KOPT-K1 (cell line): ENCODE measurements around the gene TOM1.

Experiments used
- H3K27ac ChIP-seq: fragments of 200-600 bp; sonication (generic); 2 replicates; pipeline ENCODE4 v1.5.1; 2016; ENCODE audit warnings: antibody characterized with exemption, mild to moderate bottlenecking, low read depth, low read length; ENCODE audit not compliant: poor library complexity, severe bottlenecking
- H3K36me3 ChIP-seq: fragments of 200-600 bp; sonication (generic); 2 replicates; pipeline ENCODE4 v1.5.1; 2017; ENCODE audit warnings: antibody characterized with exemption, mild to moderate bottlenecking, low read length, moderate library complexity; ENCODE audit not compliant: insufficient read depth
- H3K9me3 ChIP-seq: fragments of 200-600 bp; sonication (generic); 2 replicates; pipeline ENCODE4 v1.5.1; 2017; ENCODE audit warnings: antibody characterized with exemption, low read length, mild to moderate bottlenecking; ENCODE audit not compliant: insufficient read depth, poor library complexity, severe bottlenecking

Gene TOM1

DNA sequence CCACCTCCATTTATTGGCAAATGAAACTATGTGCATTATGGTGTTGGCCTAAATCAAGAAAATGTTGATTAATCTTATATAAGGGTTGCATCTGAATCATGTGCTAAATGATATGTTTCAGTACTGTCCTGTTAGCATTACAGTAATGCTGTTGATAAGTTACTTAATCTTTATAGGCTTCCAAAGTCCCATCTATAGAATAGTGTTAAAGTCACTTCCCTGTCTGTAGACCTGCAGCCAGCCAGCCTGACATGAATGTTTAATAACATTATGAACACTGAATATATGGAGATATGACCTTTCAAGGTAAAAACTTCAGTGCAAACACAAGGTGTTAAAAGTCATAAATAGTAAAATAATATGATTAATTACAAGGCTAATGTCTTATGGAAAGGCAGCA lies 3.6 kb upstream of the TOM1 start:
- H3K9me3 ChIP-seq: no peaks in the 10 kb centered on the region
- peaks cover 69% of the 10 kb centered on the region for H3K36me3 ChIP-seq
- H3K27ac ChIP-seq: no peak overlapping the region

DNA sequence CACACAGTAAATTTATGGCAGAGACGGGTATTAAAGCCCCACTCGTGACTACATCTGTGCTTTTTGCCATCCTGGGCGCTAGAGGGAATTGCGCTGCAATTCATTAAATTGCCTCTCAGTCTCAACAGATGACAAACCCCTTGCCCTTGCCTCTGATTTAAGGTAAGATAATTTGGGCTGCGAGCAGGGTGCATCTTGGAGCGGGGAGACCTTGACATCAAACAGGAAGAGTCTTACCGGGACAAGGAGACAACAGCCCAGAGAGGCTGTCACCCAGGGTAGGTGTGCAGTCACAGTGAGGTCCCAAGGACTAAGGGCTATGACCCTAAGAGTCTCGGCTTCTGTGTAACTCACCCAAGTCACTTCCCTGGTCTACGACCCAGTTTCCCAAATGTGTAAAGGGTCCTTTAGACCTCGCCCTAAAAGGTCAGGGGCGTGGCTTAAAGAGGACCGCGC lies 449 bp upstream of the TOM1 start:
- peaks cover 37% of the 10 kb centered on the region for H3K36me3 ChIP-seq
- H3K9me3 ChIP-seq: no peaks in the 10 kb centered on the region
- peak overlapping the region; percentile 70 for H3K27ac ChIP-seq

GRCh38 chr22:35301372-35301874 lies 1.7 kb downstream of the TOM1 start:
- no peak overlapping the region for H3K27ac ChIP-seq
- H3K36me3 ChIP-seq: peaks cover 18% of the 10 kb centered on the region
- H3K9me3 ChIP-seq: no peaks in the 10 kb centered on the region

- Histone ChIP-seq H3K27ac (no peak overlapping the region), H3K9me3 (no peaks in the 10 kb centered on the region), H3K36me3 (peaks cover 4% of the 10 kb centered on the region; the same call in 1 of the 2 replicates)
These were observed 3.4 kb downstream of the TOM1 start for GRCh38 chr22:35303029-35303624.

GRCh38 chr22:35305525-35306070 lies 5.9 kb downstream of the TOM1 start:
- Histone ChIP-seq H3K9me3 (no peaks in the 10 kb centered on the region), H3K27ac (no peak overlapping the region), H3K36me3 (no peaks in the 10 kb centered on the region)

GRCh38 chr22:35306350-35306967 lies 6.8 kb downstream of the TOM1 start:
- Histone ChIP-seq H3K36me3 (no peaks in the 10 kb centered on the region), H3K9me3 (no peaks in the 10 kb centered on the region), H3K27ac (no peak overlapping the region)

DNA sequence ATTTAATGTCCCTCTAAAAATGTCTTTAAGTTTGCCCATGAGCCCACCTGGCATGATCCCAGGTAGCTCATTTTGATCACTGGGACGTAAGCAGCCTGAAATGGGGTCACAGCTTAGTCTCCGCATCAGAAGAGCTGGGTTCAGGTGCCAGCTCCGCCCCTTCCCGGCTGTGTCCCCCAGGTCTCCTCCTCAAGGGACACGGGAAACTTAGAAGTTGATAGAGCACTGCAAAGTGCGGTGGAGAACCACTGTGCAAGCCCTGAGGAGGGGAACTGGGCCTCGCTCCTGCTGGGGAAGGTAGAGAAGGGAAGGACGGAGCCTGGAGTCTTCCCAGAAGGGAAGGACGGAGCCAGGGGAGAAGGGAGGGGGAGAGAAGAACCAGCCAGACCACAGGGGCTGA lies 7.7 kb downstream of the TOM1 start:
- Histone ChIP-seq H3K9me3 (no peaks in the 10 kb centered on the region), H3K27ac (no peak overlapping the region), H3K36me3 (no peaks in the 10 kb centered on the region)

DNA sequence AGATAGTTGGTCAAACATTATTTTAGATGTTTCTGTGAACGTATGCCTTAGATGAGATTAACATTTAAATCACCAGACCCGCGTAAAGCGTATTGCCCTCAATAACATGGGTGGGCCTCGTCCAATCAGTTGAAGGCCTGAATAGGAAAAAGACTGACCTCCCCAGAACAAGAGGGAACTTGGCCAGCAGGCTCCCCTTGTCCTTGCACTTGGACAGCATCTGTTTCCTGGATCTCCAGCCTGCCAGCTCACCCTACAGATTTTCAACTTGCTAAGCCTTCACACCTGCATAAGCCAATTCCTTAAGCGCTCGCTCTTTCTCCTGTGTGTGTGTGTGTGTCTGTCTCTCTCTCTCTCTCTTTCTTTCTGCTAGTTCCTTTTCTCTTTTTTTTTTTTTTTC lies 8.2 kb downstream of the TOM1 start:
- H3K36me3 ChIP-seq: no peaks in the 10 kb centered on the region
- no peak overlapping the region for H3K27ac ChIP-seq
- no peaks in the 10 kb centered on the region for H3K9me3 ChIP-seq

- Histone ChIP-seq H3K27ac (no peak overlapping the region), H3K36me3 (no peaks in the 10 kb centered on the region), H3K9me3 (no peaks in the 10 kb centered on the region)
These were observed 8.9 kb downstream of the TOM1 start for GRCh38 chr22:35308480-35309021.

DNA sequence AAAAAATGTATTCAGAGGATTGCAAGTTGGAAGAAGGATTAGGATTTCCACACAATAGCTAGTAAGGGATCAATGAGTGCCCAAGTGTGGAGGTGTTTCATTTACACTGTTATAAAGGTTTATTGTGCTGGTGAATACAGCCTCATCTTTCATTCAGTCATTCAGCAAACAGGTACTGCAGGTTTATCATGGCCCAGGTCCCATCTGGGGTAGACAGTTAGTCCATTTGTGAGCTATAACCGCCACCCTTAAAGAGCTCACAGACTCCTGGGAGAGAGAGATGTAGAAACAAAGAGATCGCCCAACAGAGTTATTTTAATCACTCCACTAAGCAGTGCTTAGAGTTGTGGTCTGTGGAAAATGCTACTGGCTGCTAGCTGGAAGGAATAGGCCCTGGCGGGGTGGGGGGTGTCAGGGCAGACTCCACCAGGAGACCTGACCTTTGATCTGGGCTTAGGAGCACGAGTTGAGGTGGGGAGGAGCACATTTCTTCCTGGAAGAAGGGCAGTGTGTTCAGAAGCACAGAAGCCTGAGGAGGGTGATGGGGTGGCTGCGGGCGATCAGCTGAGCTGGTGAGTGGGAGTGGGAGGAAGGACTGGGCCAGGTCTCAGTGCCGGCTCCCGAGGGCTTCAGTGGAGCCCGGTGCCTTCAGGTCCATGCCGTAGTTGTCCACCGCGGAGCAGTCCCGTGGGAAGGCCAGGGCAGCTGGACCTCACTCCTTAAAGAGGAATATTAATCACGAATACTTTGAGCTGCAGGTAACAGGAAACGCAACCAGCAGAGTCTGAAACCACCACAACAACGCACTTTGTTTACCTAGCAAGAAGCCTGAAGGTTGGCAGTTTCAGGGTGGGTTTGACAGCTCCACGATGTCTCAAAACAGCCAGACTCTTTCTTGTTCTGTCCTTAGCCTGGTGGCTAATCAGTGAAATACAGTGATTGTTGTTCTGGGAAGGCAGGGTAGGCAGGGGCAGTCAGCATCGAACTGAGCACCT lies 11.2 kb downstream of the TOM1 start:
- Histone ChIP-seq H3K9me3 (no peaks in the 10 kb centered on the region), H3K36me3 (no peaks in the 10 kb centered on the region), H3K27ac (peak overlapping the region; percentile 22)

GRCh38 chr22:35311551-35311999 lies 11.9 kb downstream of the TOM1 start:
- Histone ChIP-seq H3K27ac (peak overlapping the region; percentile 22), H3K9me3 (no peaks in the 10 kb centered on the region), H3K36me3 (no peaks in the 10 kb centered on the region)

DNA sequence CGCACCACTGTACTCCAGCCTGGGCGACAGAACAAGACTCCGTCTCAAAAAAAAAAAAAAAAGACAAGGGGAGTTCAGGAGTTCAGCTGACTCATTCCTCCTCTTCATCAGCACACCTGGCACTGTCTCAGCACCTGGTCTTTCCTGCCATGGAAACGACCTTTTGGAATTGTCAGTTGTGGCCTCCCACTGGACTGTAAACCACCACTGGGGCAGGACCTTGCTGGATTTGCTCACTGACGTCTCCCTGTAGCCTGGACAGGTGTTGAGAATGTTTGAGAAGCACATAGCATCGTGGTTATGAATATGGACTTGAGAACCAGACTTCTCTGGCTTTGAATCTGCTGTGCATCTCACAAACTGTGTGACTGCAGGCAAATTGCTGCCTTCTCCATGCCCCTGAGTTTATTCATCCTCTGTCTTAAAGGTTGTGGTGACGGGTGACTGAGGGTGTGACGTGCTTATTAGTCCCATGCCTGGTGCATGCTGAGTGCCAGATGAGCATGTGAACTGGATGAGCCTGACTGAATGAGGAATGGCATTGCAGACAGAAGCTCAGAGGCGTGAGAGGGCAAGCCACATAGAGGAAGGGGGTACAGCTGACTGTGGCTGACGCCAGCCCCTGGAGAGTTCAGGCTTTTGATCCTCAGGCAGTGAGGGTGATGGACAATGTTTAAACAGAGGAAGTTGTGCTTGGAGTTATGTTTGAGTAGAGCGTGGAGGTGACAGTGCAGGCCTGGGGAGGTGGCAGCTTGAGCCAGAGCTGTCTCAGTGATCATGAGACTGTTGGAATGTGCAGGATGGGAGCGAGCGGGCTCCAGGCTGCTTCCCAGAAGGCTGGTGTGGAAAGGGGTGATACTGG lies 12.7 kb downstream of the TOM1 start:
- H3K27ac ChIP-seq: no peak overlapping the region
- no peaks in the 10 kb centered on the region for H3K9me3 ChIP-seq

GRCh38 chr22:35313311-35314121 lies 13.8 kb downstream of the TOM1 start:
- Histone ChIP-seq H3K27ac (no peak overlapping the region), H3K9me3 (no peaks in the 10 kb centered on the region), H3K36me3 (no peaks in the 10 kb centered on the region; the same call in 1 of the 2 replicates)

More for the DNA sequence above, 12.7 kb downstream of the TOM1 start:
- no peaks in the 10 kb centered on the region for H3K36me3 ChIP-seq
